HL-60 (cell line): ENCODE results near the gene NINJ2.
A peak's percentile ranks its signal among the peaks of the same experiment; 100 is the strongest.

ENCODE experiments used
- DNase-seq, 2 experiments: peaks; one replicate each; pipeline ENCODE4 v3.0.0-alpha.2; 2010 to 2020; ENCODE audit warnings: low read depth in 1 of 2, low spot score in 1 of 2
- H3K27ac ChIP-seq: fragments of 250-450 bp; sonication (Bioruptor Pico); replicated peaks from 2 replicates; pipeline ENCODE4 v1.5.1; 2020; ENCODE audit warnings: mild to moderate bottlenecking, moderate library complexity
- H3K27me3 ChIP-seq: fragments of 250-450 bp; sonication (Bioruptor Pico); 2 replicates; pipeline ENCODE4 v1.5.1; 2021; ENCODE audit warnings: mild to moderate bottlenecking, moderate library complexity; ENCODE audit not compliant: insufficient read depth, poor library complexity, severe bottlenecking
- H3K4me3 ChIP-seq: replicated peaks from 2 replicates; pipeline ENCODE4 v1.5.1; 2011; ENCODE audit warnings: mild to moderate bottlenecking, control low read depth, low read length; ENCODE audit not compliant: insufficient read depth
- CTCF ChIP-seq: IDR thresholded peaks from one replicate; pipeline ENCODE4 v1.5.1; 2011; ENCODE audit warnings: low read length, control low read depth, inconsistent platforms; ENCODE audit not compliant: insufficient read depth
- GABPA ChIP-seq: IDR thresholded peaks from 2 replicates; pipeline ENCODE4 v1.6.1; 2012; ENCODE audit warnings: low read depth
- POLR2AphosphoS5 ChIP-seq: IDR thresholded peaks from 2 replicates; pipeline ENCODE4 v1.6.1; 2012; ENCODE audit warnings: low read depth
- REST ChIP-seq: IDR thresholded peaks from 2 replicates; pipeline ENCODE4 v1.6.1; 2012; ENCODE audit warnings: low read depth; ENCODE audit not compliant: insufficient replicate concordance
- SPI1 ChIP-seq: IDR thresholded peaks from 2 replicates; pipeline ENCODE4 v1.6.1; 2012; ENCODE audit warnings: low read depth, mild to moderate bottlenecking, borderline replicate concordance

The NINJ2 gene

DNA sequence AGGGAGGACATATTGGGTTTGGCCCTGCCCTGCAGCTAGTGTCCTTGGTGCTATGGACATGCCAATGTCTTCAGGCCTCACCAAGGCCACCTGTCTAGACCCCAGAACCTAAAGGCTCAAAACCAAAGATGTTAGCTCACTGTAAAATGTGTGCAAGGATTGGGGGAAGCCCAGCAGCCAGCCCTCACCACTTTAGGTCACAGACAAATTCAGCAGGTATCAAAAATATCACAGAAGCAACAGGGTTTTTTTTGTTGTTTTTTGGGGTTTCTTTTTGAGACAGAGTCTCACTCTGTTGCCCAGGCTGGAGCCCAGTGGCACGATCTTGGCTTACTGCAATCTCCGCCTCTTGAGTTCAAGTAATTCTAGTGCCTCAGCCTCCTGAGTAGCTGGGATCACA, 29.0 kb upstream of the NINJ2 start:
- TF ChIP-seq GABPA, result no peak
- no peak for TF ChIP-seq SPI1
- TF ChIP-seq CTCF, result no peak
- TF ChIP-seq REST, result no peak
- no peak for TF ChIP-seq POLR2AphosphoS5
- DNase-seq, result no peak
- H3K27ac ChIP-seq, result no peak overlapping the region
- no peaks in the 10 kb centered on the region for H3K27me3 ChIP-seq
- H3K4me3 ChIP-seq, result no peak overlapping the region

- no peaks in the 10 kb centered on the region for H3K27me3 ChIP-seq
- TF ChIP-seq SPI1 (no peak), GABPA (no peak), CTCF (no peak), POLR2AphosphoS5 (no peak), REST (no peak)
- H3K27ac ChIP-seq, result no peak overlapping the region
- DNase-seq, result no peak
- H3K4me3 ChIP-seq, result no peak overlapping the region
Observed at GRCh38 chr12:690466-690865, 27.2 kb upstream of the NINJ2 start.

GRCh38 chr12:685388-685787, 22.1 kb upstream of the NINJ2 start:
- Histone ChIP-seq H3K27ac (peak overlapping the region; percentile 43), H3K4me3 (no peak overlapping the region), H3K27me3 (no peaks in the 10 kb centered on the region)
- peak in 1 of 2 experiments; percentile 54 for DNase-seq
- no peak for TF ChIP-seq CTCF
- TF ChIP-seq REST, result no peak
- TF ChIP-seq POLR2AphosphoS5, result no peak
- no peak; the same call in 1 of the 2 replicates for TF ChIP-seq SPI1
- no peak for TF ChIP-seq GABPA
